T-helper 2 cell treated with Interferon-gamma antibody and Interleukin-4, amounts not matched to agents 5 μg/mL and 100 μg/mL, for 36 hours (primary cell): ENCODE results near the gene SAA4.
"Not testable (repeated sequence)": the region's sequence is repeated elsewhere in the genome, so short reads cannot be mapped to it uniquely, and the experiment has no call there.

Experiments used
- DNase-seq: peaks from one replicate; pipeline ENCODE4 v3.0.0; 2021; ENCODE audit warnings: low spot score
- H3K27ac Mint-ChIP-seq: one replicate; pipeline ENCODE4 v1.8.0; 2021; ENCODE audit warnings: mild to moderate bottlenecking, mixed read lengths
- H3K27me3 Mint-ChIP-seq: one replicate; pipeline ENCODE4 v1.8.0; 2021; ENCODE audit warnings: low read depth, mixed read lengths
- H3K36me3 Mint-ChIP-seq: one replicate; pipeline ENCODE4 v1.8.0; 2021; ENCODE audit warnings: low read depth, mixed read lengths
- H3K4me1 Mint-ChIP-seq: one replicate; pipeline ENCODE4 v1.8.0; 2021; ENCODE audit warnings: low read depth, mixed read lengths
- H3K4me3 Mint-ChIP-seq: one replicate; pipeline ENCODE4 v1.8.0; 2022; ENCODE audit warnings: mild to moderate bottlenecking, moderate library complexity, mixed read lengths
- H3K9me3 Mint-ChIP-seq: one replicate; pipeline ENCODE4 v1.8.0; 2021; ENCODE audit warnings: mixed read lengths

The SAA4 gene

DNA sequence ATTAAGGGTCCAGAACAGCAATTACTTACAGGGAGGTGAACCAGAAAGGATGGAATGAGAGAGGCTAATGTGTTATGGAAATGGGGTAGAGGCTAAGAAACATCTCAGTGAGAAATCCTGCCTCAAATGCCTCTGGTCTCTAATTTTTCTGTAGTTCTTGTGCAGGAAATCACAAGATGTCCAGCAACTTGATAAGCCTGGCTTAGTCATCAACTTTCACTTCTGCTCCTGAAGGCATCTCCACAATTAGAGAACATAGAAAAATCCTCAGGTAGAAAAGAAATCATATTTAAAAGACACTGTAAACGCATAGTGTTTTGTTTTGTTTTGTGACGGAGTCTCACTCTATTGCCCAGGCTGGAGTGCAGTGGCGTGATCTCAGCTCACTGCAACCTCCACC is 45.2 kb downstream of the SAA4 start:
- Mint-ChIP-seq H3K27me3 (peaks cover 24% of the 10 kb centered on the region), H3K27ac (no peak overlapping the region)

DNA sequence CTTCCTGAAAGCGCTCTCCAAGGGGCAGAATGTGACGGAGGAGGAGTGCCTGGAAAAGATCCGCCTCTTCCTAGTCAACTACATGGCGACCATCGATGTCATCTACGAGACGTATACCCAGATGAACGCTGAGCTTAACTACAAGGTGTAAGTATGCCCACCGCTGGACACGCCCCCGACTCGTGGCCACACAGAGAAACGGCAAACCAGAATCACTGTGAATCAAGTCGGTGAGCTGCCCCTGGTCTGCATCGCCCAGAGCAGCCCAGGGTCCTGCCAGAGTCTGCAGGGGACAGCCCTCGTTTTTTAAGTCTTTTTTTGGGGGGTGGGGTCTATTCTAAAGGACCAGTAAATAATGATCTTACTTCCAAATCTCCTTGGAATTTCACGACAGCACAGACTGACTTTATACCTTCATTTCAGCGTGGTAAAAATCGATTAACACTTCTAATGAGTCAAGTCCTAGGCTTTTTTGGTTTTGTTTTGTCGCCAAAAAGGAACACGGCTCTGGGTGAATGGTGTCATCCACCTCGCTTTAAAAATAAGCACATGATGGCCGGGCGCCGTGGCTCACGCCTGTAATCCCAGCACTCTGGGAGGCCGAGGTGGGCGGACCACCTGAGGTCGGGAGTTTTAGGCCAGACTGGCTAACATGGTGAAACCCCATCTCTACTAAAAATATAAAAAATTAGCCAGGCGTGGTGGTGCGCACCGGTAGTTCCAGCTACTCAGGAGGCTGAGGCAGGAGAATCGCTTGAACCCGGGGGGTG is 46.9 kb downstream of the SAA4 start:
- H3K4me1 Mint-ChIP-seq, H3K4me3 Mint-ChIP-seq, H3K36me3 Mint-ChIP-seq, DNase-seq, H3K27ac Mint-ChIP-seq, H3K9me3 Mint-ChIP-seq: not testable (repeated sequence)
- peaks cover 23% of the 10 kb centered on the region for H3K27me3 Mint-ChIP-seq

More for the DNA sequence above, 45.2 kb downstream of the SAA4 start:
- H3K4me3 Mint-ChIP-seq: no peak overlapping the region
- H3K36me3 Mint-ChIP-seq: no peaks in the 10 kb centered on the region
- no peak for DNase-seq
- H3K4me1 Mint-ChIP-seq: no peaks in the 10 kb centered on the region
- H3K9me3 Mint-ChIP-seq: no peaks in the 10 kb centered on the region

- DNase-seq: no peak
- Mint-ChIP-seq H3K4me1 (no peaks in the 10 kb centered on the region), H3K27me3 (peaks cover 26% of the 10 kb centered on the region), H3K36me3 (no peaks in the 10 kb centered on the region), H3K9me3 (no peaks in the 10 kb centered on the region), H3K4me3 (no peak overlapping the region), H3K27ac (no peak overlapping the region)
These were observed 47.8 kb downstream of the SAA4 start for GRCh38 chr11:18188796-18189195.
